Activated T-cell treated with anti-CD3 and anti-CD28 coated beads, Interleukin-2, amount 50 U/mL, for 4 hours (primary cell): ENCODE results near the gene ACP7. TPM values are rescaled to one million over a fixed set of nuclear protein-coding genes. Genes with fewer than 3 reads are reported as not detected.
"Not testable (repeated sequence)": the region's sequence is repeated elsewhere in the genome, so short reads cannot be mapped to it uniquely, and the experiment has no call there.

Experiments
- ATAC-seq, 2 donors: fragments of 200-7000 bp; cut with Tn5 transposase; one replicate each; pipeline ENCODE4 v1.10.0; 2021
- DNase-seq: peaks from one replicate; pipeline ENCODE4 v3.0.0-alpha.2; 2020
- H3K27me3 Mint-ChIP-seq: one replicate; pipeline ENCODE4 v1.8.0; 2021; ENCODE audit warnings: low read depth, mixed read lengths
- H3K36me3 Mint-ChIP-seq: one replicate; pipeline ENCODE4 v1.8.0; 2022; ENCODE audit warnings: mixed read lengths; ENCODE audit not compliant: insufficient read depth
- H3K4me1 Mint-ChIP-seq: one replicate; pipeline ENCODE4 v1.8.0; 2021; ENCODE audit warnings: low read depth, mixed read lengths
- H3K4me3 Mint-ChIP-seq: one replicate; pipeline ENCODE4 v1.8.0; 2021; ENCODE audit warnings: mild to moderate bottlenecking, moderate library complexity, mixed read lengths
- H3K9me3 Mint-ChIP-seq: one replicate; pipeline ENCODE4 v1.8.0; 2021; ENCODE audit warnings: mixed read lengths
- total RNA-seq, 3 donors: library from RNA; stranded (reverse); gene quantifications; one replicate each; pipeline ENCODE4 v1.2.1, GENCODE V29; 2021

The ACP7 gene
- total RNA-seq, 3 donors from 2014 or later, result 0.20 TPM; not detected in 2

DNA sequence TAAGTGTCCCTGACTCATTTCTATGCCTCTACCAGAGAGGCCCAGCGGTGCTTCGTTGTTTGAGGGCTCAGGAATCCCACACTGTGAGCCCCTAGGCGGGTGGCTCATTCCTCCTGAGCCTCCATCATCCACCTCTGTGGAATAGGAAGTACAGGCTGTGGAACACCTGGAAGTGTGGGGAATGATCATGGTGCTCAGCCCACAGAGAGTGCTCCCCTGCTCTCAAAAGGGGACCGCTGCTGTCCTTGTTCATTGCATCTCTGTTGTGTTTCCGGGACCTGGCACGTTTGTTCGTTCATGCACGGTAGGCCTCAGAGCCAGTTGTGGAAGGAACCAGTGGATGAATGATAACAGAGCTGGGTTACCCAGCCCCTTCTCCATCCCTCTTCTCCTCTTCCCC is 1.2 kb downstream of the ACP7 start:
- H3K9me3 Mint-ChIP-seq, result no peaks in the 10 kb centered on the region
- peak overlapping the region; percentile 58 for H3K4me3 Mint-ChIP-seq
- H3K27me3 Mint-ChIP-seq, result peaks cover 46% of the 10 kb centered on the region
- no peaks in the 10 kb centered on the region for H3K36me3 Mint-ChIP-seq
- ATAC-seq (no peak), DNase-seq (no peak)
- peaks cover 17% of the 10 kb centered on the region for H3K4me1 Mint-ChIP-seq

DNA sequence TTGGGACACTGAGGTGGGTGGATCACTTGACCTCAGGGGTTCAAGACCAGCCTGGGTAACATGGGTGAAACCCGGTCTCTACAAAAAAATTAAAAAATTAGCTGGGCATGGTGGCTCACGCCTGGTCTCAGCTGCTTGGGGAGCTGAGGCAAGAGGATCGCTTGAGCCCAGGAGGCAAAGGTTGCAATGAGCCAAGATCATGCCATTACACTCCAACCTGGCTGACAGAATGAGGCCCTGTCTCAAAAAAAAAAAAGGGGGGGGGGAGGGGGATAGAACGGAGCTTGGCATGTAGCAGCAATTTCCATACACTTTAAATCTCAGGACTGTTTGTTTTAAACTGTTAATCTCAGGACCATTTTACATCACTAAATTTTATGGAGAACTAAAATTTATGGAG is 2.2 kb downstream of the ACP7 start:
- Mint-ChIP-seq H3K9me3 (no peaks in the 10 kb centered on the region), H3K4me3 (no peak overlapping the region), H3K36me3 (no peaks in the 10 kb centered on the region), H3K4me1 (peaks cover 15% of the 10 kb centered on the region), H3K27me3 (peaks cover 38% of the 10 kb centered on the region)
- ATAC-seq (no peak), DNase-seq (no peak)

DNA sequence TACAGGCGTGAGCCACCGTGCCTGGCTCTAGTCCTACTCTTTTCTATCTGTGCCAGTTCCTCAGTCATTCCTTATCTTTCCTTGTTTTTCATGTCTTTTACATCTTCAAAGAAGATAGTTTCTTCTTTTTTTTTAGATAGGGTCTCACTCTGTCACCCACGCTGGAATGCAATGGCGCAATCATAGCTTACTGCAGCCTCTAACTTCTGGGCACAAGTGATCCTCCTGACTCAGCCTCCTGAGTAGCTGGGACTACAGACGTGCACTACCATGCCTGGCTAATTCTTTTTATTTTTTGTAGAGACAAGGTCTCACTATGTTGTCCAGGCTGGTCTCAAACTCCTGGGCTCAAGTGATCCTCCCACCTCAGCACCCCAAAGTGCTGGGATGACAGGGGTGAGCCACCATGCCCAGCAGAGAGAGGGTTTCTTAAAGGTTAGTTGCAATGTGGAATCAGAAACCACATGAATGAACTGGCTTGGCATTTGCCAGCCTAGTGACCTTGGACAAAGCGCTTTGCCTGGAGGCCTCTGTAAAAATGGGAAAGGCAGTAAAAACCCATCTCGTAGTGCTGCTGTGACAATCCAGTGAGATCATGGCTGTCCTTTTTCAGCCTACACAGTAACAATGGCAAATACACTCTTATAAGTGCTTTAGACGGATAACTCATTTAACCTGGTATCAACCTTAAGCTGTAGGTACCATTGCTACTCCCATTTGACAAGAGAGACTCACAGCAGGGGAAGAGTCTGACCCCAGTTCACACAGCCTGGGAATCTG is 3.9 kb downstream of the ACP7 start:
- ATAC-seq, result no peak
- Mint-ChIP-seq H3K4me1 (peaks cover 10% of the 10 kb centered on the region), H3K4me3 (no peak overlapping the region), H3K36me3 (no peaks in the 10 kb centered on the region), H3K27me3 (peaks cover 28% of the 10 kb centered on the region), H3K9me3 (no peaks in the 10 kb centered on the region)
- no peak for DNase-seq

DNA sequence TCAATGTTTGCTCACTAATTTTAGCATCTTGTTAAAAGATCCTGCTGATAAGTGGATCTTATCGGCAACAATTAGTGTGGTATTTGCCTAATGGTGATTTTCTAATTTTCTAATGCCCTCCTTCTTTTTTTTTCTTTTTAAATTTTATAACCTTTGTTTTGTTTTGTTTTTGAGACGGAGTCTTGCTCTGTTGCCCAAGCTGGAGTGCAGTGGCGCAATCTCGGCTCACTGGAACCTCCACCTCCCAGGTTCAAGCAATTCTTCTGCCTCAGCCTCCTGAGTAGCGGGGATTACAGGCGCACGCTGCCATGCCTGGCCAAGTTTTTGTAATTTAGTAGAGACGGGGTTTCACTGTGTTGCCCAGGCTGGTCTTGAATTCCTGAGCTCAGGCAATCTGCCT is 5.8 kb downstream of the ACP7 start:
- H3K4me1 Mint-ChIP-seq, H3K36me3 Mint-ChIP-seq, H3K9me3 Mint-ChIP-seq, H3K4me3 Mint-ChIP-seq, DNase-seq, ATAC-seq: not testable (repeated sequence)
- peaks cover 16% of the 10 kb centered on the region for H3K27me3 Mint-ChIP-seq

DNA sequence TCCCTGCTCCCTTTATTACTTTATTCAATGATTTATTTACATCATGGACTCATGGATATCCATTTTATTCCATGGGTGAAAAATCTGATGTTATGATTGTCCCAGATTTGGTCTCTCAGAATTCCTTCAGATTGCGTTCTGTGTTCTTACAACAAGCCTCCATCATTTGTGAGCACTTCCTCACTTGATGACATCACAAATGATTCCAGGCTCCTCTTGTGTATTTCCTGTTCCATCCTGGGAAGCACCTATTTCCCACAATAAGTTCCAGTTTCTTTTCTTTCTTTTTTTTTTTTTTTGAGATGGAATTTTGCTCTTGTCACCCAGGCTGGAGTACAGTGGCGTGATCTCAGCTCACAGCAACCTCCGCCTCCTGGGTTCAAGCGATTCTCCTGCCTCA is 6.7 kb downstream of the ACP7 start:
- H3K27me3 Mint-ChIP-seq, result peaks cover 8% of the 10 kb centered on the region
- H3K36me3 Mint-ChIP-seq, result no peaks in the 10 kb centered on the region
- H3K4me3 Mint-ChIP-seq, result no peak overlapping the region
- no peaks in the 10 kb centered on the region for H3K9me3 Mint-ChIP-seq
- no peaks in the 10 kb centered on the region for H3K4me1 Mint-ChIP-seq
- no peak for ATAC-seq
- no peak for DNase-seq

DNA sequence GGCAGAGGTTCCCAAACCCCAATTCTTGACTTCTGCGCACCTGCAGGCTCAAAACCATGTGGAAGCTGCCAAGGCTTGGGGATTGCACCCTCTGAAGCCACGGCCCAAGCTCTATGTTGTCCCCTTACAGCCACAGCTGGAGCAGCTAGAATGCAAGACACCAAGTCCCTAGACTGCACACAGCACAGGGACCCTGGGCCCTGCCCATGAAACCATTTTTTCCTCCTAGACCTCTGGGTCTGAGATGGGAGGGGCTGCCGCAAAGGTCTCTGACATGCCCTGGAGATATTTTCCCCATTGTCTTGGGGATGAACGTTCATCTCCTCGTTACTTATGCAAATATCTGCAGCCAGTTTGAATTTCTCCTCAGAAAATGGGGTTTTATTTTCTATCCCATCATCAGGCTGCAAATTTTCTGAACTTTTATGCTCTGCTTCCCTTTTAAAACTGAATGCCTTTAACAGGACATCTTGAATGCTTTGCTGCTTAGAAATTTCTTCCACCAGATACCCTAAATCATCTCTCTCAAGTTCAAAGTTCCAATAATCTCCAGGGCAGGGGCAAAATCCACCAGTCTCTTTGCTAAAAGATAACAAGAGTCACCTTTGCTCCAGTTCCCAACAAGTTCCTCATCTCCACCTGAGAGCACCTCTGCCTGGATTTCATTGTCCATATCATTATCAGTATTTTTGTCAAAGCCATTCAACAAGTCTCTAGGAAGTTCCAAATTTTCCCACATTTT is 11.8 kb downstream of the ACP7 start:
- H3K36me3 Mint-ChIP-seq, DNase-seq, H3K4me1 Mint-ChIP-seq, H3K4me3 Mint-ChIP-seq, ATAC-seq, H3K9me3 Mint-ChIP-seq: not testable (repeated sequence)
- H3K27me3 Mint-ChIP-seq, result peaks cover 29% of the 10 kb centered on the region

DNA sequence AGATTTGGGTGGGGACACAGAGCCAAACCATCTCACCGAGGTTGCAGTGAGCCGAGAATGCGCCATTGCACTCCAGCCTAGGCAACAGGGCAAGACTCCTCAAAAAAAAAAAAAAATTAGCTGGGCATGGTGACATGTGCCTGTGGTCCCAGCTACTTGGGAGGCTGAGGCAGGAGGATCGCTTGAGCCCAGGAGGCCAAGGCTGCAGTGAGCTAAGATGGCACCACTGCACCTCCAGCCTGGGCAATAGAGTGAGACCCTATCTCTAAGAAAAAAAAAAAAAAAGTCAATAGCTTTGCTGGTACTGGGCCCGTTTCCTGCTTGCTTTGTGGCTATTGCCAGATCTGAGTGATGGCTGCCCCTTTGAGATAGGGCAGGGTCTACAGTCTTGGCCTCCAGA is 13.1 kb downstream of the ACP7 start:
- H3K27me3 Mint-ChIP-seq, result peaks cover 29% of the 10 kb centered on the region
- H3K4me1 Mint-ChIP-seq, result no peaks in the 10 kb centered on the region
- H3K36me3 Mint-ChIP-seq, result no peaks in the 10 kb centered on the region
- ATAC-seq (no peak), DNase-seq (no peak)
- no peaks in the 10 kb centered on the region for H3K9me3 Mint-ChIP-seq
- no peak overlapping the region for H3K4me3 Mint-ChIP-seq

DNA sequence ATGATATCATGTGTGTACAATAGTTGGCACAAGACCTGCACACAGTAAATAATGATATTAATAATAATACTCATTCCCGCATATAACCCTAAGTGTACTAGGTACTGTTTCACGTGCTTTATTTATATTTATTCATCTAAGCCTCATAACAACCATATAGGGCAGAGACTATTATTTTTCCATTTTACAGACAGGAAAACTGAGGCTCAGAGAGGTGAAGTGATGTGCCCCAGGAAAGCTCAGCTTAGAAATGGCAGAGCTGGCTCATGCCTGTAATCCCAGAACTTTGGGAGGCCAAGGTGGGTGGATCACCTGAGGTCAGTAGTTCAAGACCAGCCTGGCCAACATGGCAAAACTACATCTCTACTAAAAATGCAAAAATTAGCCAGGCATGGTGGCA is 13.6 kb downstream of the ACP7 start:
- ATAC-seq (no peak), DNase-seq (no peak)
- Mint-ChIP-seq H3K4me3 (no peak overlapping the region), H3K4me1 (no peaks in the 10 kb centered on the region), H3K36me3 (no peaks in the 10 kb centered on the region), H3K27me3 (peaks cover 29% of the 10 kb centered on the region), H3K9me3 (no peaks in the 10 kb centered on the region)

DNA sequence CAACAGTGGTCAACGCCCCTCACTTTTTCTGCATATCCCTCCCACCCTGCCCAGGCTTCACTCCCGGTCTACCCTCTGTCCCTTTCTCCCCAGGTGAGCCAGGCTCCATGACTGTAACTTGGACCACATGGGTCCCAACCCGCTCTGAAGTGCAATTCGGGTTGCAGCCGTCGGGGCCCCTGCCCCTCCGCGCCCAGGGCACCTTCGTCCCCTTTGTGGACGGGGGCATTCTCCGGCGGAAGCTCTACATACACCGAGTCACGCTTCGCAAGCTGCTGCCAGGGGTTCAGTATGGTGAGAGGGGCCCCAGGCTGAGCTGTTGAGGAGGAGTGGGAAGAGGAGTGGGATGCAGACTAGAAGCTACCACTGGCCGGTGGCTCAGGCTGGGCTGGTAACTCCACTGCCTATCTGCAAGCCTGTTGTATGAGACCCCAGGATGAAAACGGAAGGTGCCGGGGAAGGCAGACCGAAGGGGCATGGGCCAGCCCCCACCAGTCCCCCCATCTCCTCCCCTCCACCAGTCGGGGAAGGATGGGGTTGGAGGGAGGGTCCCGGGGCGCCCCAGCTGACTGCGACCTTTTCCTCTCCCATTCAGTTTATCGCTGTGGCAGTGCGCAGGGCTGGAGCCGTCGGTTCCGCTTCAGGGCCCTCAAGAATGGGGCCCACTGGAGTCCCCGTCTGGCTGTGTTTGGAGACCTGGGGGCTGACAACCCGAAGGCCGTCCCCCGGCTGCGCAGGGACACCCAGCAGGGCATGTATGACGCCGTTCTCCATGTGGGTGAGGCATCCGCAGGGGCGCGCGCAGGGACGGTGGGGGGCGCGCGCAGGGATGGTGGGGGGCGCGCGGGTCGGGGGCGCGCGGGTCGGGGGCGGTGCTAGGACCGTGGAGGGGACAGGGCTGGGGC is 14.4 kb downstream of the ACP7 start:
- H3K9me3 Mint-ChIP-seq, result no peaks in the 10 kb centered on the region
- no peaks in the 10 kb centered on the region for H3K4me1 Mint-ChIP-seq
- DNase-seq, result no peak
- no peaks in the 10 kb centered on the region for H3K36me3 Mint-ChIP-seq
- H3K4me3 Mint-ChIP-seq, result no peak overlapping the region
- H3K27me3 Mint-ChIP-seq, result peaks cover 29% of the 10 kb centered on the region
- no peak for ATAC-seq

DNA sequence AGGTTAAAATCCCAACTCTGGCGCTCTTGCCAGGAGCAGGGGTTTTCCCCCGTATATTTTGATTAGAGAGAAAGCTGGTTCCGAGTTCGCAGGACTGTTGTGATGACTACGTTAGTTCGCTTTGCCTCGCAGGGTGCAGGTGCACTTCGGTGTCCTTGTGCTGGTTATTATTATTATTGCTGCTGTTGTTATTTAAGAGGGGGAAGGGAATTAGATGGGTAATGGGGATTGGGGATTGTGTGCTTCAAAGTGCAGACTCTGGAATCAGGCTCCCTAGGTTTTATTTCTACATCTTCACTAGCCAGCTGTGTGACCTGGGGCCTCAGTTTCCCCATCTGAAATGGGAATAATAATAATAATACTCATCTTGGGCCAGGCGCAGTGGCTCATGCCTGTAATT is 15.2 kb downstream of the ACP7 start:
- Mint-ChIP-seq H3K9me3 (no peaks in the 10 kb centered on the region), H3K27me3 (peaks cover 29% of the 10 kb centered on the region), H3K4me1 (no peaks in the 10 kb centered on the region), H3K36me3 (no peaks in the 10 kb centered on the region), H3K4me3 (no peak overlapping the region)
- no peak for DNase-seq
- no peak for ATAC-seq

DNA sequence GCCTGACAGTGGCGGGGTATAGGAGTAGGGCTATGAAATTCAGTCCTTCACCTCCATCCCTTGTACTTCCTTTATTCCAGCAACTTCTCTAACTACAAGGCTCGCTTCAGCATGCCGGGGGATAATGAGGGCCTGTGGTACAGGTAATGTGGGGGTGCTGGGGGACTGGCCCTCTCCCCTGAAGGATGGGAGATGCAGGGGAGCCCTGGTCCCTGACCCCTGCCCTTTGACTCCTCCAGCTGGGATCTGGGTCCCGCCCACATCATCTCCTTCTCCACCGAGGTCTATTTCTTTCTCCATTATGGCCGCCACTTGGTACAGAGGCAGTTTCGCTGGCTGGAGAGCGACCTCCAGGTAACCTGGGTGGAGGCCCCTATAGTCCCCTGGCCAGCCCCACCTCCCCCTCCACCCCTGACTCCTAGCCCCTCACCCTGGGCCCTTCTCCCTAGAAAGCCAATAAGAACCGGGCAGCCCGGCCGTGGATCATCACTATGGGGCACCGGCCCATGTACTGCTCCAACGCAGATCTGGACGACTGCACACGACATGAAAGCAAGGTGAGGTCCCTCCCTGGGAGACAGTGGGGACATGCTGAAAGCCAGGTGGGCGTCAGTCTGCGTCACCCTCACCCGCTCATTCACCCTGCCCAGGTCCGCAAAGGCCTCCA is 16.5 kb downstream of the ACP7 start:
- DNase-seq (no peak), ATAC-seq (no peak)
- peaks cover 26% of the 10 kb centered on the region for H3K27me3 Mint-ChIP-seq
- no peaks in the 10 kb centered on the region for H3K9me3 Mint-ChIP-seq
- no peak overlapping the region for H3K4me3 Mint-ChIP-seq
- H3K4me1 Mint-ChIP-seq, result no peaks in the 10 kb centered on the region
- H3K36me3 Mint-ChIP-seq, result no peaks in the 10 kb centered on the region

DNA sequence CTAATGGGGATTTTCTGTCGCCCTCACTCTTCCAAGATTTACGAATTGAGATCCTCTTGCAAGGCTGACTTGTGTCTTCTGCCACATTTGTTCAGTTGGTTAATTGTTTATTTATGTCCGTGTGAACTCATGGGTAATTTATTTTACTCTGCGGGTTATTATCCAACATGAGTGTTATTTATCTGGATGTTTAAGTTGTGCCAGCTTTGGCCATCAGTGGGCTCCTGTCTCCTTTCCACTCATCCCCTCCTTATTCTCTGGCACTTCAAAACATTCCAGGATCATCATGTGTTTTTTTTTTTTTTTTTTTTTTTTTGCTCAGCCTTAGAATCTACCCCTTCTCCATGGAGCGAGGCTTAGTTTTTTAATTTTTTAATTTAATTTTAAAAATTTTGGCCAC is 19.0 kb downstream of the ACP7 start:
- DNase-seq (no peak), ATAC-seq (no peak)
- no peak overlapping the region for H3K4me3 Mint-ChIP-seq
- H3K27me3 Mint-ChIP-seq, result peaks cover 15% of the 10 kb centered on the region
- no peaks in the 10 kb centered on the region for H3K4me1 Mint-ChIP-seq
- H3K36me3 Mint-ChIP-seq, result no peaks in the 10 kb centered on the region
- no peaks in the 10 kb centered on the region for H3K9me3 Mint-ChIP-seq

DNA sequence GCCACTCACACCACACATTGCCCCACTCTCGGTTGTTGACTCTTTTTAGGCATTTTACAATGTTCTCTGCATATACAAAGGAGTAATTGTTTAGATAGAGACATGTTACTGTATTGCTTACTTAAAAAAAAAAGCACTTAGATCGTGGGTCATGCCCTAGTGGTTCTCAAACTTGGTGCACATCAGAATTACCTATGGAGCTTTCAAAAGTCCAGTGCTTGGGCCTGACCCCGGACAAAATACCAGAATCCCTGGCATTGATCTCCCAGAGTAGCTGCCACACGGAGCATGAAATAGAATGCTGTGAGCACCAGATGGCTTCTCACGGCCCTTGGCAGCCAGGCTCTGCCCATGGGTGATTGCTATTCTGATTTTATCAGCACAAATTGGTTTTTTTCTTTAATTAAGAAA is 20.0 kb downstream of the ACP7 start:
- H3K27me3 Mint-ChIP-seq, result peaks cover 7% of the 10 kb centered on the region
- no peak overlapping the region for H3K4me3 Mint-ChIP-seq
- H3K9me3 Mint-ChIP-seq, result no peaks in the 10 kb centered on the region
- no peaks in the 10 kb centered on the region for H3K4me1 Mint-ChIP-seq
- no peaks in the 10 kb centered on the region for H3K36me3 Mint-ChIP-seq
- ATAC-seq, result no peak
- DNase-seq, result no peak

DNA sequence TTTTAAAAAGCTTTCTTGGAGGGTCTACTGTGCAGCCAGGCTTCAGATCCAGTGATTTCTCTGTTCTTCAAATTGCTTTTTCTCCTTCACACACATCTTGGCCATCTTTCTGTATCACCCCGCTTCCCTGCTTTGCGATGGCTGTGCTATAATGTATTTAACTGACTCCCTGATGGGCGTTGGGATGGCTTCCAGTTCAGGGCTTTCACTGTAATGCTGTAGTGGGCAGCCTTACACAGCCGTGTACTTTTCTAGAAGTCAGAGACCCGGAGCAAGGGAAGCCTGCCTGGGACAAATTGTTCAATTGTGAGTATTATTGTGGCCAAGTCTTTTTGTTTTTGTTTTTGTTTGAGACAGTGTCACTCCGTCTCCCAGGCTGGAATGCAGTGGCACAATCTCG is 22.0 kb downstream of the ACP7 start:
- Mint-ChIP-seq H3K4me3 (no peak overlapping the region), H3K27me3 (no peaks in the 10 kb centered on the region), H3K36me3 (no peaks in the 10 kb centered on the region), H3K9me3 (no peaks in the 10 kb centered on the region), H3K4me1 (peaks cover 1% of the 10 kb centered on the region)
- no peak for ATAC-seq
- no peak for DNase-seq
